GM20000 (cell line): ENCODE results near the gene ARPC1A.
"Not testable (repeated sequence)": the region's sequence is repeated elsewhere in the genome, so short reads cannot be mapped to it uniquely, and the experiment has no call there.

Experiments
- DNase-seq: peaks from one replicate; pipeline ENCODE4 v3.0.0; 2012; ENCODE audit warnings: low spot score
- CTCF ChIP-seq: IDR thresholded peaks from 2 replicates; pipeline ENCODE4 v1.5.1; 2012; ENCODE audit warnings: mild to moderate bottlenecking, control low read depth; ENCODE audit errors: extremely low read depth, missing control alignments

Gene ARPC1A

GRCh38 chr7:99325001-99325493 is 651 bp upstream of the ARPC1A start:
- TF ChIP-seq CTCF: no peak
- no peak for DNase-seq

- no peak for TF ChIP-seq CTCF
- no peak for DNase-seq
Measured at GRCh38 chr7:99326408-99326782, 697 bp downstream of the ARPC1A start.

GRCh38 chr7:99330314-99330961 is 4.7 kb downstream of the ARPC1A start:
- not testable (repeated sequence) for DNase-seq

GRCh38 chr7:99331002-99331401 is 5.3 kb downstream of the ARPC1A start:
- DNase-seq: no peak
- no peak for TF ChIP-seq CTCF

GRCh38 chr7:99339595-99339994 is 13.9 kb downstream of the ARPC1A start:
- TF ChIP-seq CTCF: no peak
- DNase-seq: no peak

GRCh38 chr7:99340659-99341058 is 15.0 kb downstream of the ARPC1A start:
- DNase-seq: no peak
- TF ChIP-seq CTCF: no peak

- no peak for TF ChIP-seq CTCF
- DNase-seq: no peak
Measured at GRCh38 chr7:99344061-99344647, 18.5 kb downstream of the ARPC1A start.

GRCh38 chr7:99350641-99351040 is 24.9 kb downstream of the ARPC1A start:
- DNase-seq: not testable (repeated sequence)
